ENCODE measurements around the gene NDUFAF7.
"Not testable (repeated sequence)": the region's sequence is repeated elsewhere in the genome, so short reads cannot be mapped to it uniquely, and the experiment has no call there.

Gene NDUFAF7

GRCh38 chr2:37215250-37215649, 16.2 kb upstream of the NDUFAF7 start:
- no peak for DNase-seq

DNA sequence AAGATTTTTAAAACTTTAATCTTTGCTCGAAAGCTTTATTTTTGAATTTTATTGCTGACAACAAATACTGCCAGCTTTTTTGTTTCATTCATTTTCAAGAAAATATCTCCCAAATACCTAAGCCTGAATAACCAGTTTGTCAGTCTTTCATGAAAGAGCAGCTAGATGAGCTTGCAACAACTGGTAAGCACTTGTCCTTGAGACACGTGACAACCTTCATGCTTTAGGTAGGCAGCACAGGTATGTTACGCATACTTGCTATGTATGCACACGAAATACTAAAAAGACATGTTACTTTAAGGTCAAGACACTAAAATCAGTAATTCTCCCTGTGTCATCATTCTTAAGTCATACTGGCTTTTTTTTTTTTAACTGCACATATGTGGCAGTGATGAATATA, 12.4 kb upstream of the NDUFAF7 start:
- DNase-seq, result no peak

DNA sequence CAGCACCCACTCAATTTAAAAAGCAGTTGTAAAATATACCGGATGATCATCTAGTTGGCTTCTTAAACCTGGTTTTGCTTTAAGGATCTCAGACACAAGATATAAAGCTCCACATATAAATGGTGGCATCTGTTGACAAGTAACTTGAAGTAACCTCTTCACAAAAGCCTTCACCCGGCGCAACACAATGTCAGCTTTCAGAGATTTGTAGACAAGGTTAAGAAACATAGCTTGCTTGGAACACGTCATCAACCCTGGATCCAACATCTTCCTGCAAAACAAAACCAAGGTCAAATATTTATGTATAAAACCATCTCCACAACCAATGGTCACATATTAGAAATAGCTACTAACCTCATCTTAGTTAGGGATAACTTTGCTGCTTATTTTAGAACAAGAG, 8.3 kb upstream of the NDUFAF7 start:
- no peak for DNase-seq

GRCh38 chr2:37224063-37224462, 7.4 kb upstream of the NDUFAF7 start:
- no peak for DNase-seq

- DNase-seq, result not testable (repeated sequence)
These were observed 6.3 kb upstream of the NDUFAF7 start for GRCh38 chr2:37225129-37225528.

GRCh38 chr2:37226863-37227262, 4.6 kb upstream of the NDUFAF7 start:
- no peak for DNase-seq

DNA sequence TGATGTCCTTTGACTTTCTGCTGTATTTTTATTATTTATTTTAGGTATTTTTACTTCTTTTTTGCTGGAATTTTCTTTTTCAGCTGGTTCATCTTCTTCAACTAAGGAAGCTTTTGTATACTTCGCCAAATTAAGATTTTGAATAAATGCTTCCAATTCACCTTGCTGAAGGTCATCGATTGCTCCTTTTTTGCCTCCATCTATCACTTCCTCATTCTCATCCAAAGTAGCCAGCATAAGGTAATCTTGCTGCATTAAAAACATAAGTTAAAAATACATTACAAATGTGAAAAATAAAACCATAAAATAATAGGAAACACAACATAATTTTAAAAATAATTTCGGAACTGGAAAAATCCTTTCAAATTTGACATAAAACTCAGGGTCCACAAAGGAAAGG, 2.7 kb upstream of the NDUFAF7 start:
- no peak for DNase-seq

DNA sequence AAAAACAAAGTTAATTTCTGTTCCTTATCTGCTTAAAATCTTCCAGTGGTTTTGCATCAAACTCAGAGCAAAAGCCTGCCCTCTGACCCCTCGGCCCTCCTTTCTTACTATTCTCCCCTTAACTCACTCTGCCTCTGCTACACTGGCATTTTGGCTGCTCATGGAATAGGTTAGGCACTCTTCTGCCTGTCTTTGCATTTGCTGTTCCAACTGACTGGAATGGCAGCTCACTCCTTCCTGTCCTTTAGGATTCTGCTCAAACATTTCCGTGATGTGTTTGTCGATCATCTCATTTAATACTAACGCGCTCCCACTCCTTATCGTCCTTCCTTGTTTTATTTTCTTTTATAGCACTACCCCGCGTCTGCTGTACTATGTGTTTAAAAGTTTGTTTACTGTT, 877 bp upstream of the NDUFAF7 start:
- no peak for DNase-seq

GRCh38 chr2:37232131-37232933, 874 bp downstream of the NDUFAF7 start:
- no peak for DNase-seq

- DNase-seq, result no peak
These were observed 12.0 kb downstream of the NDUFAF7 start for GRCh38 chr2:37243435-37243834.

- no peak for DNase-seq
These were observed 12.6 kb downstream of the NDUFAF7 start for GRCh38 chr2:37244017-37244416.

GRCh38 chr2:37244755-37245154, 13.3 kb downstream of the NDUFAF7 start:
- DNase-seq, result no peak

DNA sequence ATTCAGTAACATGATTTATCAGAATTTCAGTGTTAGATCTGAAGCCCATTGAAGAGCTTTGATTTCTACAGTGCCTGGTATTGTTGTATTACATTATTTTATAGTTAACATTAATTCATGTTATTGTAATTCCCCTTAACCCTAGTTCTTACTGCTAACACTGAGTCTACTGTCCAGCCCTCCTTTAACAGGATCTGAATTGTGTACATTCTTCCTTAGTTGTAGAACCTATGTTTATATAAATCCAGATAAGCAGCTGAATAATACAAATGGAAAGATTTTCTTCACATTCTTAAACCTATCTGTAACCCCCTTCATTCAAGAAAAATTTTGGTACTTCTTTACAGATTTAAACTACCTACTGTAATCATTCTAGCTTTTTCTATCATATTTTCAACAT, 14.7 kb downstream of the NDUFAF7 start:
- DNase-seq, result no peak

DNA sequence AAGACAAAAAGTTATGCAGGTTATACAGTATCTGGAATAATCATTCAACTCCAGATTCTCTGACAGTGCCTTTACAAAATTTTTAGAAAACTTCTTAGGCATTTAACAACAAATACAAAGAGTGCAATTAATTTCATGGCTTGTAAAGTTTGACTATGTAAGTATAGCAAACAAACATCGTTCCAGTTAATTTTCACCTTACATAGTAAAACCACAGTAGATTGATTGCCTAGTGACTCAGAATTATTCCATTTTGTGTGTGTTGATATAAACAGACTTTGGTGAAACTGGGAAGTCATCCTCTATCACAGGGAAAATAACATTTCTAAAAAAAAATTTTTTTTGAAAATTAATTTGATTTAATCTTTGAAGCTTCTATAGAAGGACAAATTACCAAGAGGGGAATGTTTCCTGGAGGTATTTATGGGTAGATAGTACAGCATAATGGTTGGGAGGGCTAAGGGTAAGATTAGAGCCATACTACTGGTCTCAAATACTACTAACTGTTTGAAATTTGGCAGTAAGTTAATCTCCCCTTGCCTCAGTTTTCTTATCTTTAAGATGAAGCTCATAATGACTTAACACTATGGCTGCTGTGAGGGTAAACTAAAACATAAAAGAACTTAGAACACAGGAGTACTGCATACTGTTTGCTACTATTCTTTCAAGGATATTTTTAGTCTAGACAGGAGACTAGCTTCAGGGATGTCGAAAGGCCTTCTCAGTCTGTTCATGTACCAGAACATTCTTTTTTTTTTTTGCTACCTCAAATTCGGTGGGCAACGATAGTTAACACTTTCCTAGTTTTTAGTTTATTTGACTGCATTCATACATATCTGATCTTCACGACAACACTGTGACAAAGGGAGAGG, 19.6 kb downstream of the NDUFAF7 start:
- DNase-seq, result no peak

DNA sequence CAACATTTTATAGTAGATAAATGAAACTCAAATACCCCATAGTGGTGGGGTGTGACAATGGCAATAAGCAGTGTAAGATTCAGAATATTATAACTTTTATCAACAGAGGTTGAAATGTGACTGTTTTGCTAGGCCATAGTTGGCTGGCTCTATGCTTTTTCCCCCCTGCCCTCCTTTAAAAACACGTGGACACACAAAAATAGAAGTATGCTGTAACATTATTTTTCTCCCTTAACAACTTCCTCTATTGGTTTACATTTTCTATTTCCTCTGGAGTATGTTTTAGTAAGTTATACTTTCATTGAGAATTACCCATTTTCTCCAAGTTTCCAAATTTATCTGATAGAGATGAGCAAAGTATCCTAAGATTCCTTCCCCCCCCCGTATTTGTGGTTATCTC, 31.1 kb downstream of the NDUFAF7 start:
- DNase-seq, result no peak

- DNase-seq, result no peak
These were observed 32.4 kb downstream of the NDUFAF7 start for GRCh38 chr2:37263839-37264238.

DNA sequence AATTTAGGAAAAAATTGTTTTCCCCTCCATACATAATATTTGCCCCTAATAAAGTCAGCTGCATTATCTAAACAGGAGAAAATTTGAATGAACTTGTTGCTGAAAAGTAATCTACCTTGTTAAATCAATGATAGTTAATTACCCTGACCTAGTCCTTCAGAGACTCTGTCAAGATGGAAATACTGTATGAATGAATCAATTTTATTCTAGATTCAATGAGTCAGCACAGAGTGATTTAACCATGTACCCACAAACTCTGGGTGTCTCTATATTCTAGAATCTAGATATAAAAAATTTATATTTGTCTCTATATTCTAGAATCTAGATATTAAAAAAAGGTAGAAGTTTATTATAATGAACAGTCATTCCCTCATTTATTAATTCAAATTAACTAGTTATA, 36.2 kb downstream of the NDUFAF7 start:
- DNase-seq, result no peak

- DNase-seq, result no peak
These were observed 36.7 kb downstream of the NDUFAF7 start for GRCh38 chr2:37268111-37268510.

GRCh38 chr2:37271376-37272067, 40.1 kb downstream of the NDUFAF7 start:
- no peak for DNase-seq

DNA sequence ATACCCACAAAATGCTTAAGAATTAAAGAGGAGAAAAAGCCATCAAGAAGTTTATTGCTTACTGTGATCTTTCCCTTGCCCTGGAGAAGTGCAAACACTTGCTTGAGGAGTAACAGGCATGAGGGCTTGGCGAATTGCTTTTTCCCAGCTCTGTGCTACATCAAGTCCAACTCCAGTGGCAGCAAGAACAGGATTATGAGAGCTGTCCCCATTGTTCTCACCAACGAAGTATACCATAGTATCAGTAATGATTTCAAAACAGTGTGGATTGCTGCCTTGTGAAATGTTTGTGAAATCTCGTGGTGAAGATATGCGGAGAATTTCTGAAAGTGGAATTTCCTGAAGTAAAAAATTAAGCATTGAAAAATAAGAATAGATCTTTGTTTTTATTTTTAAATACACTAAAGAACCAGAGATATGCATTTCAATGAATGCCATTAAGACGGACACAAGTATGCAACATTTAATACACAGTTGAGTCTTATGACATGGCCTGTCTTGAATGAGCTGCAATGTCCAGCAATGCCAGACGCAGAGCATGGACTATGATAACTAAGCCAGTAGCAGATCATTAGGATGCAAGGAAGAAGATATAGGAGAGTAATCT, 43.0 kb downstream of the NDUFAF7 start:
- DNase-seq, result no peak

GRCh38 chr2:37276291-37276690, 44.8 kb downstream of the NDUFAF7 start:
- no peak for DNase-seq

- DNase-seq, result no peak
These were observed 50.5 kb downstream of the NDUFAF7 start for GRCh38 chr2:37281916-37282315.

DNA sequence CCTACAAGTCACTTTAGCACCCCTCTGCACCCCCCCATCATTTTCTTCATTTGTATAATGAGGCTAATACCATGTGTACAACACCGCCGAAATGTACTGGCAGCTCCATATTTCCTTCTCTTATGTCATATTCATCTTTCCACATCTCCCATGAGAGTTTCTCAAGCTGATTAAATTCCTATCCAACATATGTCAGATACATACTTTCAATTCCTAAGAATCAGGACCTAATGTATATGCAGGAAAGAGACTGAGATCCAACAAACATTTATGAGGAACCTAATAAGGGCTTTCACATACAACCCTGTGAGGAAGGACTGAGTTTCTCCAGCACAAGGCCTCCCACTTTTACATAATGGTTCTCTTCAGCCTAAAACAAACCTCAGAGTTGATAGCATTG, 51.3 kb downstream of the NDUFAF7 start:
- DNase-seq, result no peak
